Tibial nerve (tissue), 4 donors: ENCODE results near the gene PPT2.

Experiments used
- CTCF ChIP-seq, 5 experiments: fragments of 200-600 bp in 3 of 5; fragments of 450-650 bp in 2 of 5; sonication (generic) in 3 of 5; IDR thresholded peaks; one replicate each; pipeline ENCODE4 v1.5.1; 2016 to 2019; ENCODE audit warnings: antibody characterized with exemption in 5 of 5, mild to moderate bottlenecking in 3 of 5, moderate library complexity in 2 of 5
- EP300 ChIP-seq, 2 donors: sonication (generic); formaldehyde crosslinking; IDR thresholded peaks; one replicate each; pipeline ENCODE4 v1.6.1; 2017; ENCODE audit warnings: antibody characterized with exemption in 2 of 2, mild to moderate bottlenecking in 1 of 2
- POLR2A ChIP-seq, 2 donors: fragments of 450-650 bp; IDR thresholded peaks; one replicate each; pipeline ENCODE4 v1.6.1; 2017; ENCODE audit warnings: antibody characterized with exemption in 2 of 2, mild to moderate bottlenecking in 2 of 2, moderate library complexity in 2 of 2

GRCh38 chr6:32158052-32158451, 4.1 kb downstream of the PPT2 start:
- TF ChIP-seq EP300 (IDR thresholded peaks at IDR 0.05) = no peak
- no peak for TF ChIP-seq CTCF (IDR thresholded peaks at IDR 0.05)
- TF ChIP-seq POLR2A (IDR thresholded peaks at IDR 0.05) = no peak
